Stimulated activated CD4-positive, alpha-beta T cell treated with anti-CD3 and anti-CD28 coated beads, Interleukin-12 subunit alpha, Interleukin-12 subunit beta, amount 100 ng/mL, for 24 hours (primary cell): ENCODE results near the gene HTRA3.

Experiments
- DNase-seq, 2 experiments: peaks; one replicate each; pipeline ENCODE4 v3.0.0-alpha.2; 2020; ENCODE audit warnings: low read depth in 2 of 2

Gene HTRA3

GRCh38 chr4:8280158-8280875 lies 10.8 kb downstream of the HTRA3 start:
- DNase-seq: no peak

GRCh38 chr4:8280876-8281440 lies 11.4 kb downstream of the HTRA3 start:
- no peak for DNase-seq

- no peak for DNase-seq
Measured at GRCh38 chr4:8281519-8282133, 12.1 kb downstream of the HTRA3 start.

GRCh38 chr4:8282134-8282641 lies 12.6 kb downstream of the HTRA3 start:
- no peak for DNase-seq

DNA sequence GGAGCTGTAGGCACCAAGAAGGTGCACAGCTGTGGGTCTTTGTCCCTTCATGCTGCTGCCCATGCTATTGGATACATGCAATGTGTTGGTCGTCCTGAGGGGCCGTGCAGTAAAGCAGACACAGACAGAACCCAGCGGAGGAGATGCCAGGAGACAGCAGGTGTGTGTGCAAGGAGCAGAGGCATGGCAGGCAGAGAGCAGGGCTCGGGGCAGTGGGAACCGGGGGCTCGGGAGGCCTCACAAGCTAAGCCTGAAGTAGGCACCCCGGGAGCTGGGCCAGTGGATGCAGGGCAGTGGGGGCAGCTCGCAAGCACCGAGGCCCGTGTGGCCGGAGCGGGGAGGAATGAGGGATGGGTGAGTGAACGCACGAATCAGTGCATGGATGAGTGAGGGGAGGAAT lies 13.2 kb downstream of the HTRA3 start:
- DNase-seq: no peak

DNA sequence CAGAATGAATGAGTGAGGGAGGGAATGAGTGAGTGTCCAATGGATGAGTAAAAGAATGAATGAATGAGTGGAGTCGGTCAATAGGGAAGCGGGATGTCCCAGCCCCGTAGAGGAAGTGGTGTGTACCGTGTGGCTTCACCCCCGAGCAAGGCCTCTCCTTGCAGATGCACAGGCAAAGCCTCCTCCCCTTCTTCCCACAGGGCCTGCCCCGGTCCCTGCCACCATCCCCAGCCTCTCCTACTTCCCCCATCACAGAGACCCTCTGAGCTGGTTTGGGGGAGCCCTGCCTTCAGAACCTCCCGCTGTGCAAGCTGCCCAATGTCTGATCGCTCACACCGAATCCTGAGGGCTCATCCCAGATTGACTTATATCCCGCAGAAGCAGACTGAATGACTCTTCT lies 13.6 kb downstream of the HTRA3 start:
- no peak for DNase-seq

- DNase-seq: no peak
Measured at GRCh38 chr4:8283631-8284121, 14.1 kb downstream of the HTRA3 start.

- no peak for DNase-seq
Measured at GRCh38 chr4:8284391-8284790, 14.8 kb downstream of the HTRA3 start.

- DNase-seq: no peak
Measured at GRCh38 chr4:8285143-8285975, 15.8 kb downstream of the HTRA3 start.

DNA sequence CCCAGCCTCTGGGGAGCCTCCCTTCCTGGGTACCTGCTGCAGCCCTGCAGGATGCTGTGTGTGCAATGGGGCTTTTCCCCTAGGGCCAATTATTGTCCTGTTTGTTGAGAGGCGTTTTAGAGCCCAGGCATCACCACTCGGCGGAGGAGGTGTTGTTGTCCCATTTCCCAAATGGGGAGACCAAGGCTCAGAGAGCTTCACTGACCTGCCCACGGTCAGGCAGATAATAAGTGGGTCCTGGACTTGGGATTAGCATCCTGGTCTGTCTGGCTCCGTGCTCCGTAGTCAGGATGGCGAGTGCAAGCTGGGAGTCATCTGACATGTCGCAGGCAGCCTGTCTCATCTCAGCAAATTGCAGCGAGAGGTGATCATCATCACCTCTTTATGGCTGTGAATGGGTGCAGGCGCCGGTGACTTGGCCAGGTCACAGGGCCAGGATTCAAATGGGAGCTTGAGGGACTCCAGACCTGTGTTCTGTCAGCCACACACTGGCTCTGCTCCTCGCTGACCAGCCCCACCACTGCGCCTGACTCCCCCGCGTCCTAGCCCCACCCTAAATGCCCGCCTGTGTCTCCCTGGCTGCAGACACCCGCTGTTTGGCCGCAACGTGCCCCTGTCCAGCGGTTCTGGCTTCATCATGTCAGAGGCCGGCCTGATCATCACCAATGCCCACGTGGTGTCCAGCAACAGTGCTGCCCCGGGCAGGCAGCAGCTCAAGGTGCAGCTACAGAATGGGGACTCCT lies 16.6 kb downstream of the HTRA3 start:
- no peak for DNase-seq

DNA sequence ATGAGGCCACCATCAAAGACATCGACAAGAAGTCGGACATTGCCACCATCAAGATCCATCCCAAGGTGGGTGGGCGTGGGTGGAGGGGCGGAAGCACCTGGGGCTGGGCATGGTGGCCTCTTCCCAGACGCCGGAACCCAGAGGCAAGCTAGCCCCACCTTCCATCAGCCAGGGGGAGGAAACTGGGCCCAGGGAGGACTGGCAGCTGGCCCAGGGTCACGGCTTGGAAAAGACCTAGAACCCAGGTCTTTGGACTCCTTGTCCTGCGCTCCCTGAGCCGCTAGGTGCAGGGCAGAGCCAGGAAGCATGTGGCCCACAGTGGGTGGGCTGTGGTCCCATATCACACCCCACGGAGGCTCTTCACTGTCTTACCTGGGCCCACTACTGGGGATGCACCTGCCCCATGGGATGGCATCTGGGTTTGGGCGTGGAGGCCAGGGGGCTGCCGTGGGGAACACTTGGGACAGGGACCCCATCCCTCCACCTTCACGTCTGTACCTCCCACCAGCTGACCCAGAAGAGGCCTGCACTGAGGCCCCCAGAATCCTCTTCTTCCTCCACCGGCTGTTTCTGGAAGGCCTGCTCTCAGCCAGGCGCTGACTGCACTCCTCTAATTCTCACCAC lies 17.3 kb downstream of the HTRA3 start:
- DNase-seq: no peak

GRCh38 chr4:8287343-8288280 lies 18.1 kb downstream of the HTRA3 start:
- DNase-seq: no peak

- no peak for DNase-seq
Measured at GRCh38 chr4:8289151-8289750, 19.7 kb downstream of the HTRA3 start.

DNA sequence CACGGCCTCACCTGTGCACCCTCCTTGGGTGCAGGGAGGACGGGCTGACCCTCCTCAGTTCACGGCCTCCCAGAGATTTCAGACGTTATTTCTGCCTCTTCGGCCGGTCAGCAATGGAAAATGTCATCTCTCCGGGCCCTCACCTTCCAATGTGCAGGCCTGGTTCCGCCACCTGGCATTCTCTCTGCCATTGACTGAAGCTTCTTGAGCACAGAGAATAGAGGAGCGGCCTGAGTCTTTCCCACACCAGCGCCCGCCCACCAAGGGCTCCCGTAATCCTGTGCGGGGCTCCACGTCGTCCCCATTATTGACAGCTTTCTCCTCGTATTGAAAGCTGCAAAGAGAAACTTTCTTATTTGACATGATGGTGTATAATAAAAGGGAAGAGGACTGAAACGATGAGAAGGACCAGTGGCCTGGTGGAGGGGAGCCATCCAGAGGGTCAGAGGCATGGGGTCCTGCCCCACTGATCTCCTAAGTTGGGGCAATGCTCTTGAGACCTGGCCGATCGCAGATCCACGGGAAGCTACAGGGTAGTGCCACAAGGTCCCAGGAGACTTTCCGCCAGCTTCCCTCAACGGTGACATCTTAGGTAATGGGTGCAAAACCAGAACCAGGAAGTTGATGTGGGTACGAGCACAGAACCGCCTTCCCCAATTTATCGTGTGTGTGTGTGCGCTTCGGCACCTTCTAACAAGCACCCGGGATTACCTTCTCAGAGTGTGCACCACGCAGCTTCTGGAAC lies 20.6 kb downstream of the HTRA3 start:
- DNase-seq: no peak

GRCh38 chr4:8290701-8290970 lies 21.1 kb downstream of the HTRA3 start:
- no peak for DNase-seq

DNA sequence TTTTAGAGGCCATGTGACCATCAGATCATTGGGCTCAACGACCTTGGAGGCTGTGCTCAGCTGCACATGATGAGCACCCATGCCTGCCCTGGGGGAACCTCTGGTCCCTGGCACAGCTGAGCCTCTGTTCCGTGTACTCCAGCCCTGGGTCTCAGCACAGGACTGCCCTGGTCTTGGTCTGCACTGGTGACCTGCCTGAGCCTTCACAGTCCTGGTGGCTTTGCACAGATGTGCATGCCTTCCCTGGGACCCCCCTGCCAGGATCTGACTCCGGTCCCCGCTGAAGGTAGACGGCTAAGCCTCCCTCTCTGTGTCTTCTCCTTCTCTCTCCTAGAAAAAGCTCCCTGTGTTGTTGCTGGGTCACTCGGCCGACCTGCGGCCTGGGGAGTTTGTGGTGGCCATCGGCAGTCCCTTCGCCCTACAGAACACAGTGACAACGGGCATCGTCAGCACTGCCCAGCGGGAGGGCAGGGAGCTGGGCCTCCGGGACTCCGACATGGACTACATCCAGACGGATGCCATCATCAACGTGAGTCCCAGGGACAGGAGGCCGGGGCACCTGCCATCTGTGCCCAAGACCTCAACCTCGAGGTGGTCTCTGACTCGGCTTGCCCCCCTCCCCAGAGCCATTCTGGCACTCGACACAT lies 21.6 kb downstream of the HTRA3 start:
- no peak for DNase-seq

GRCh38 chr4:8291701-8292477 lies 22.3 kb downstream of the HTRA3 start:
- no peak for DNase-seq
